Activated CD8-positive, alpha-beta memory T cell treated with anti-CD3 and anti-CD28 coated beads for 4 hours (primary cell): Measurements from ENCODE around the gene PLAGL1.
"Not testable (repeated sequence)": the region's sequence is repeated elsewhere in the genome, so short reads cannot be mapped to it uniquely, and the experiment has no call there.

ENCODE experiments used
- DNase-seq, 2 donors: peaks; one replicate each; pipeline ENCODE4 v3.0.0-alpha.2; 2020; ENCODE audit warnings: low read depth in 2 of 2

The PLAGL1 gene

DNA sequence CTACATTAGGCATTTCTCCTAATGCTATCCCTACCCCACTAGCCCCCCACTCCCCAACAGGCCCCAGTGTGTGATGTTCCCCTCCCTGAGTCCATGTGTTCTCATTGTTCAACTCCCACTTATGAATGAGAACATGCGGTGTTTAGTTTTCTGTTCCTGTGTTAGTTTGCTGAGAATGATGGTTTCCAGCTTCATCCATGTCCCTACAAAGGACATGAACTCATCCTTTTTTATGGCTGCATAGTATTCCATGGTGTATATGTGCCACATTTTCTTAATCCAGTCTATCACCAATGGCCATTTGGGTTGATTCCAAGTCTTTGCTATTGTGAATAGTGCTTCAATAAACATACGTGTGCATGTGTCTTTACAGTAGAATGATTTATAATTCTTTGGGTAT lies 1.6 kb upstream of the PLAGL1 start:
- not testable (repeated sequence) for DNase-seq

DNA sequence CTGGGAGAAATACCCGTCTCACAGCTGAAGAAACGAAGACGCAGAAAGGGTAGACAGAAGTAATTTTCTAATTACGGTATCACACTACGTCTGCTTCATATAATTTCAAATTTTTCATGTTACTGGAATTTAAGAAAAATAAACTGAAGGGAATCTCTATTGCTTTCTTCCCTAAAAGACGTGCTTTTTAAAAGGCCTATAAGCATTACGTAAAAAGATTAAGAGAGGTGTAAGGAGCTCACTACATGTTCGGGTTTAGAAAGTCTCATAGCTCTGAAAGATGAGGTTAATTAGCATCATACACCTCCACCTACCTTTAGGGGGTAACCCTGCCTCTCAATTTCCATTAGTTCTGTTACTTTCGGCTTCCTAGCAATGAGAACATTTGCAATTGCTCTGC lies 787 bp upstream of the PLAGL1 start:
- DNase-seq: no peak

- DNase-seq: no peak
Observed at GRCh38 chr6:144007478-144008119, 460 bp downstream of the PLAGL1 start.

DNA sequence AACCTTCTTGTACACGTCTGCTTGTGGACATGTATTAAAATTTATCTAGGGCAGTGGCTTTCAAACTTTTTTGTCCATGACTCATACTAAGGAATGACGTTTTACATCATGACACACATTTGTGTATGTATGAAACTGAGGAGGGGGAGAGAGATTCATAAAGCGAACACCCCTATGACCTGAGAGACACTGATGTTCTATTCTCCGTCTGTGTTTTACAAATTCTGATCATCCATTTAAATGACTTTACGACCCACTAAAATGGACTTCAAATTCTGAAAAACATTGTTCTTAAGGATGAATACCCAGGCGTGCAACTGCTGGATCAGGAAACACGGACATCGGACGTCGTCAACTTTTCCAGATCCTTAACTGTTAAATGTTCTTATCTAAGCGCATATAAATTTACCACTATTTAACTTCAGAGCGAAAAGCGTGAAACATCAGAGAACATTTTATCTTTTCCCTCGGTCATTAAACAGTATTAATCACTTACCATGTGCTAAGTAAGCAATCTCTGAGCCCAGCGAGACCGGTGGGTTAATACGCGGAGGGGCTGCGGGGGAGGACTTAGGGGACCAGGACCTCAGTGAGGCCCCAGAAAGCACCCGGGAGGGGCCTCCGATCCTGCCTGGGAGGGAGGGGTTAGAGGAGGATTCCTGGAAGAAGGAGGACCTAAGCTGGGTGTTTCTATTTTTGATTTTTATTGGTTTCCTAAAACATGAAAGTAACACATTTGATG lies 1.2 kb downstream of the PLAGL1 start:
- no peak for DNase-seq

DNA sequence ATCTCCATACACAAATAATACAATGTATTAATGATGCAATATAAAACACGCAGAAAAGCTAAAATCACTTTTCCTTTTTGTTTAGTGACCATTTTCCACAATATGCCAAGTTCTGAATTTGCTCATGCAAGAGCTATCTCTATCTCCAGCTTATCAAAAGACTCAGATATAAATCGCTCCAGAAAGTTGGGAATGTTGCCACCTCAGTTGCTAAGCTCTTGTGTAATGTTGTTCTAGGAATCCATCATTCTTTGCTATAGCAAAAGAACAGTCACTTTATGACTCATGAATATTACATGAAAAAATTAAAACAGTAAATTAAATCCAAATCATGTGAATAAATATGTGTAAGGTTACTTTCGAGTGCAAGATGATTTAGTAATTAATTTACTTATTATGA lies 8.7 kb downstream of the PLAGL1 start:
- no peak for DNase-seq

DNA sequence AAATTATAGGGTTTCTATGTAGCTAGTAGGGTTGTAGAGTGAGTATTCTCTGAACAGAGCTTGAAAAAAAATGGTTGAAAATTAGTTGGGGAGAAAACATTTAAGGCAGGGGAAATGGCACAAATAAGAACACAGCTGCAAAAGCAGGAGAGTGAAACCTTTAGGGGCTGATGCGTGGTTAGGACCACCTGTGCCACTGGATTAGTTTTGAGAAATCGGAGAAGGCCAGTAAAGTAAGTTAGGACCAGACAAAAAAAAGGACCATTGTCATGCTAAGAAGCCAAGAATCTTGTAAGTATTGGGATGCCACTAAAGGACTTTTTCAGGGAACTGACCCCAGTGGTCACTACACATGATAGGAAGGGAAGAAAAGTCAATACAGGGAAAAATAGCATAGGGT lies 9.4 kb downstream of the PLAGL1 start:
- no peak for DNase-seq

GRCh38 chr6:143993965-143994646 lies 14.0 kb downstream of the PLAGL1 start:
- no peak for DNase-seq

- DNase-seq: no peak
Observed at GRCh38 chr6:143992285-143992684, 15.8 kb downstream of the PLAGL1 start.

DNA sequence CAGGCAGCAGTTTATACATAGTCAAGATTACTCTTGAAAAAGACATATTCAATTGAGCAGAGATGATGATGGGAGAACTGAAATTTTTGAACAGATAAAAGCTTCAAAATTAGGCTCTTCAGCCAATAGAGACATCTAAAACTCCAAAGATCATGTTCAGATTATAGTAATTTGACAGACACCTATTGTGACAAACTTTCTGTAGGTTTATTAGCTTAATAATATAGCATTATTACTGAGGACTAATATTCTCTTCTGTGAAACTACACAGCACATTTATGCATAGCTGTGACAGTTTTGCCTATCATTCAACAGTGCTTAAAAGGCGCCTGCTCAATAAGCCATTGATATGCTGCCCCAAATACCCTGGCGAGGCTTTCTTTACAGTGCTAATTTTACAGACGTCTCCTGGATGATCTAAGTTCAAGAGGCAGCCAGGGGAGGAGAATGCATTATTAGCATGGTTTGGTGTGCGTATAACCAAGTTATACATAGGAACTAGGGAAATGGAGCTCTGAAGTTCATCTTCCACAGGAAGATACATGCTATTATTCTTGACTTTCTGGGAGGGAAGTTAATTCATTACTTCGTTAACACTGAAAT lies 21.5 kb downstream of the PLAGL1 start:
- no peak for DNase-seq

GRCh38 chr6:143984666-143985065 lies 23.4 kb downstream of the PLAGL1 start:
- DNase-seq: no peak

GRCh38 chr6:143982968-143983367 lies 25.1 kb downstream of the PLAGL1 start:
- no peak for DNase-seq

GRCh38 chr6:143980921-143981320 lies 27.1 kb downstream of the PLAGL1 start:
- no peak for DNase-seq

- DNase-seq: no peak
Observed at GRCh38 chr6:143976806-143977349, 31.2 kb downstream of the PLAGL1 start.

GRCh38 chr6:143974089-143974488 lies 34.0 kb downstream of the PLAGL1 start:
- DNase-seq: no peak

DNA sequence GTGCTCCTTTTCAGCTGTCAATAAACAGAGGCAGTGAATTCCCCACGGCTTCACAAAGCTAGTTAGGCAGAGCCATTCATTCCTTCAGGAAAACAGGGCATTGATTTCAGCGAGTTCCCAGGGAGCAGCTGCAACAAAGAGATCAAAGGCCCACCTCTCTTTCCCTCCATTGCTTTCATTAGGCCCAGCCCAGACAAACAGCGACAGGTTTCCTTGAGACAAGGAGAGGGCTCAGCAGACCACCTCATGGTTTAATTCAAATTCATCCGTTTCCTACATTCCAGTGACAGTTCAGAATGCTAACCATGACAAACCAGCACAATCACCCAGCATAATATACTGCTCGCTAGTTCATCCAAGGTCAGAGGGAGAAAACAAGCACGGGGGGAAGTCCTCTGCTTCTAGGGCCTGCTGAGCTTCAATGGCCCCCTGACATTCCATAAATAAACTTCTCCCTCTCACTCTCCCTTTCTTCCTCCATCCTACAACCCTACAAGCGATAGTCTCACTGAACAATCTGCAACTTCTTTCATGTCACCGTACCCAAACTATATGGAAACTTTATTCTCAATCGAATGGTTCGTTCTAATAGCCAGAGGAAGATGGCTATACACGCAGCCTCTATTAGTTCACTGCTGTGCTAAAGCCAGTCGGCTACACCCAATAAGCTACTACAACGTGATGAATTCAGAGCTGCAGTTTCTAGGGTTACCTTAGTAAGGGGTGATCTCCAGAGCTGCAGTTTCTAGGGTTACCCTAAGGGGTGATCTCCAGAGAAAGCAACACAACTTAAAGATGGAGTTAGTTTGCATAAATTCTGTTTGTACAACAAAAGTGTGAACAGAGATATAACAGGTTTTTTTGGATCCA lies 34.7 kb downstream of the PLAGL1 start:
- DNase-seq: no peak

GRCh38 chr6:143971482-143972205 lies 36.4 kb downstream of the PLAGL1 start:
- DNase-seq: no peak

GRCh38 chr6:143970456-143971218 lies 37.4 kb downstream of the PLAGL1 start:
- no peak for DNase-seq

- no peak for DNase-seq
Observed at GRCh38 chr6:143969077-143969476, 39.0 kb downstream of the PLAGL1 start.

GRCh38 chr6:143967706-143968376 lies 40.2 kb downstream of the PLAGL1 start:
- no peak for DNase-seq
